Mucosa of descending colon (tissue), 3 donors: ENCODE data around the gene SLC13A4. TPM values are rescaled to one million over a fixed set of nuclear protein-coding genes. Genes with fewer than 3 reads are reported as not detected.
"Not testable (repeated sequence)": the region's sequence is repeated elsewhere in the genome, so short reads cannot be mapped to it uniquely, and the experiment has no call there.

Source experiments
- ATAC-seq: fragments of 200-7000 bp; cut with Tn5 transposase; one replicate; pipeline ENCODE4 v1.9.1; 2020; ENCODE audit warnings: mild to moderate bottlenecking, moderate library complexity
- DNase-seq, 3 donors: peaks; one replicate each; pipeline ENCODE4 v3.0.0-alpha.2; 2020
- H3K36me3 ChIP-seq: fragments of 200-600 bp; one replicate; pipeline ENCODE4 v1.8.0; 2021; ENCODE audit warnings: low read depth, mild to moderate bottlenecking
- H3K4me1 ChIP-seq: fragments of 200-600 bp; one replicate; pipeline ENCODE4 v1.8.0; 2021; ENCODE audit warnings: low read depth, mild to moderate bottlenecking
- H3K4me3 ChIP-seq: fragments of 200-600 bp; one replicate; pipeline ENCODE4 v1.8.0; 2021; ENCODE audit warnings: mild to moderate bottlenecking
- H3K9me3 ChIP-seq: fragments of 200-600 bp; one replicate; pipeline ENCODE4 v1.8.0; 2021; ENCODE audit warnings: mild to moderate bottlenecking
- CTCF ChIP-seq: fragments of 200-600 bp; IDR thresholded peaks from one replicate; pipeline ENCODE4 v1.8.0; 2022; ENCODE audit warnings: antibody characterized with exemption, mild to moderate bottlenecking
- intact Hi-C, 2 donors: fragments of 100-400 bp; cut with DNase I in 1 of 2; cut with micrococcal nuclease in 1 of 2; formaldehyde crosslinking; loops; one replicate each; pipeline versions ENCODE4 v1.11.0 to v1.11.1; 2022; cut with DNase I, micrococcal nuclease
- total RNA-seq, 3 donors: library from RNA; stranded (reverse); fragmentation: NEBNext Ultra II Directional in 2 of 3; extraction: Animal tissue kit (Norgen Biotek cat#: 25700) in 2 of 3; gene quantifications; one replicate each; pipeline versions ENCODE4 v1.2.1 to v1.2.4, GENCODE V29; 2021 to 2023
- donor health status: DM: no; HTN: no; CAD: no; lungs with moderate emphysema.
- donor health status: DM: no; HTN: no; CAD: no.
- donor health status: DM: no; HTN: yes; CAD: no.

The SLC13A4 gene
- total RNA-seq, 3 donors from 2014 or later, result not detected

DNA sequence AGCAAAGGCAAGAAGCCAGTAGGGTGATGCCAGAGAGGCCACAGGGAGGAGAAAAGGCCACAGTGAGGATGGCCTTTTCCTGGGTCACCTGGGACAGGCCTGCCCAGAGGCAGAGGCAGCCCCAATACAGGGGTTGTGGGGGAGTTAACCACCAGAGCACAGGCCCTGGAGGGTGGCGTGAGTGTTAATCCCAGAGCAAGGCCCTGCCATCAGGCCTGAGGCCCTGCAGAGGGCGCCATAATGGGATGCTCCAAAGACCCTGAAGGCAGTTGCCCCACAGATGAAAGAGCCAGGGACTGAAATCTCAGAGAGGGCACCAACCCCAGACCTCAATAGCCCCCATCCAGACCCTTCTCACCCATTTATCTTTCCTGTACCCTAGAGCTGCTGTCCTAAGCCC is 23.9 kb downstream of the SLC13A4 start:
- ATAC-seq (no peak), DNase-seq (no peak)
- Histone ChIP-seq H3K36me3 (no peaks in the 10 kb centered on the region), H3K9me3 (no peaks in the 10 kb centered on the region), H3K4me1 (no peaks in the 10 kb centered on the region), H3K4me3 (no peak overlapping the region)
- intact Hi-C loops, result no loop called here
- TF ChIP-seq CTCF, result no peak

DNA sequence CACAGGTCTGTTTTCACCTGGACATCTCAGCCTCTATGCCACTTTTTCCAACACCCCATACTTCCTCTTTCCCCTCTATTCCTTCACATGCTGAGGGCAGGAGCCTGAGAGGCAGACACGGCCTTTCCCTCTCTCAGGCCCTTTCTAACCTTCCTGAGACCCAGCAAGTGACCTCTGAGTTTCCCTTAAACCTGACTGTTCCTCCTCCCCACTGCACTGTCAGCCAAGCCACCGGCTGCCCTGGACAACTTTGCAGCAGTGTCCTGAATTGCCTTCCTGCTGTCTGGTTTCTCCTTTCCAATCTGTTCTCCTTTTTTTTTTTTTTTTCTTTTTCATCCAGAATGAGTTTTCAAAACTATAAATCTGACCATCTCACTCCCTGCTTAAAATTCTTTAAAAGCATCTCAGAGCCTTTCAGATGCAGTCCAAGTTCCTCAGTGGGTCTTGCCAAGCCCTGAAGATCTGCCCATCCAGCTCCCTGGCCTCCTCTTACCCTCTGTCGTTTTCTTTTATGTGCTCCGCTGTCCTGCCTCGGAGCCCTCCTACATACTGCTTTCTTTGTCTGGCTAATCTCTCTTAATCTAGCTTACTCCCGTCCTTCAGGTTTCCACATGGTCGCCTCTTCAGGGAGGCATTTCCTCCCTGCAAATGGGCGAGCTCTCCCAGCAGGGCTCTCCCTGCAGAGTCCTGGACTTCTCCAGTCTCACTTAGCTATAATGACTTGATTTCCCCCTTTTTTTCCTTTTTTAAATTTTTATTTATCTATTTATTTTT is 30.5 kb downstream of the SLC13A4 start:
- Histone ChIP-seq H3K4me1 (no peaks in the 10 kb centered on the region), H3K9me3 (no peaks in the 10 kb centered on the region), H3K36me3 (no peaks in the 10 kb centered on the region), H3K4me3 (no peak overlapping the region)
- ATAC-seq, result no peak
- intact Hi-C loops, result no loop called here
- DNase-seq, result no peak
- TF ChIP-seq CTCF, result no peak

- intact Hi-C loops, result no loop called here
- no peak for TF ChIP-seq CTCF
- no peaks in the 10 kb centered on the region for H3K36me3 ChIP-seq
- DNase-seq (no peak), ATAC-seq (no peak)
- no peaks in the 10 kb centered on the region for H3K4me1 ChIP-seq
- H3K4me3 ChIP-seq, result no peak overlapping the region
- H3K9me3 ChIP-seq, result no peaks in the 10 kb centered on the region
Measured at GRCh38 chr7:135693558-135693957, 34.4 kb downstream of the SLC13A4 start.

- intact Hi-C loops, DNase-seq, H3K9me3 ChIP-seq: not testable (repeated sequence)
Measured at GRCh38 chr7:135692606-135693005, 35.4 kb downstream of the SLC13A4 start.

GRCh38 chr7:135692055-135692454 is 35.9 kb downstream of the SLC13A4 start:
- no peak for ATAC-seq
- H3K36me3 ChIP-seq, result no peaks in the 10 kb centered on the region
- H3K4me1 ChIP-seq, result no peaks in the 10 kb centered on the region
- TF ChIP-seq CTCF, result no peak
- no peak for DNase-seq
- intact Hi-C loops, result no loop called here
- no peak overlapping the region for H3K4me3 ChIP-seq
- H3K9me3 ChIP-seq, result no peaks in the 10 kb centered on the region

More at GRCh38 chr7:135692606-135693005, 35.4 kb downstream of the SLC13A4 start:
- not testable (repeated sequence) for H3K36me3 ChIP-seq, ATAC-seq, H3K4me1 ChIP-seq, H3K4me3 ChIP-seq

DNA sequence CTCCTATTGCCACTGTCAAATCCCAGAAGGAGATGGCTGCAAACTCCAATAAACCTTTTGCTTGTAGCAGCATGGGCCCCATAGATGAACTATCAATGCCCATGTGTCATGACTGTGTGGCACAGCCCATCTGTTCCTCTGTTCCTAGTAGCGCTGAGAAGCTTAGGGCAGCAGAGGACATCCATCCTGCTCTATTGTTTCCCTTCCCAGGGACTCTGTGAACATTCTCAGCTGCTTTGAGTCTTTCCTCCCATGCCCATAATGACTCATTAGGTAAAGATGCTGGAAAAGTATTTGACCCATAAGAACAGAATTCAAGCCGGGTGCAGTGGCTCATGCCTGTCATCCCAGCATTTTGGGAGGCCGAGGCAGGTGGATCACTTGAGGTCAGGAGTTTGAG is 37.4 kb downstream of the SLC13A4 start:
- DNase-seq, result no peak
- Histone ChIP-seq H3K36me3 (no peaks in the 10 kb centered on the region), H3K9me3 (no peaks in the 10 kb centered on the region), H3K4me1 (no peaks in the 10 kb centered on the region), H3K4me3 (no peak overlapping the region)
- TF ChIP-seq CTCF, result no peak
- intact Hi-C loops, result no loop called here
- ATAC-seq, result no peak
